C4-2B (cell line): ENCODE measurements around the gene TSPAN18.

Source experiments
- H3K27ac ChIP-seq: fragments of 450-650 bp; 2 replicates; pipeline ENCODE4 v1.5.1; 2017
- ZFX ChIP-seq: fragments of 450-650 bp; IDR thresholded peaks from 2 replicates; pipeline ENCODE4 v1.6.1; 2017
- TF ChIP-seq, protein P1 (sequence below): fragments of 450-650 bp; conservative IDR thresholded peaks from 2 replicates; pipeline ENCODE4 v1.5.1; 2017; ENCODE audit warnings: mild to moderate bottlenecking

TSPAN18 gene, protein sequence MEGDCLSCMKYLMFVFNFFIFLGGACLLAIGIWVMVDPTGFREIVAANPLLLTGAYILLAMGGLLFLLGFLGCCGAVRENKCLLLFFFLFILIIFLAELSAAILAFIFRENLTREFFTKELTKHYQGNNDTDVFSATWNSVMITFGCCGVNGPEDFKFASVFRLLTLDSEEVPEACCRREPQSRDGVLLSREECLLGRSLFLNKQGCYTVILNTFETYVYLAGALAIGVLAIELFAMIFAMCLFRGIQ

DNA sequence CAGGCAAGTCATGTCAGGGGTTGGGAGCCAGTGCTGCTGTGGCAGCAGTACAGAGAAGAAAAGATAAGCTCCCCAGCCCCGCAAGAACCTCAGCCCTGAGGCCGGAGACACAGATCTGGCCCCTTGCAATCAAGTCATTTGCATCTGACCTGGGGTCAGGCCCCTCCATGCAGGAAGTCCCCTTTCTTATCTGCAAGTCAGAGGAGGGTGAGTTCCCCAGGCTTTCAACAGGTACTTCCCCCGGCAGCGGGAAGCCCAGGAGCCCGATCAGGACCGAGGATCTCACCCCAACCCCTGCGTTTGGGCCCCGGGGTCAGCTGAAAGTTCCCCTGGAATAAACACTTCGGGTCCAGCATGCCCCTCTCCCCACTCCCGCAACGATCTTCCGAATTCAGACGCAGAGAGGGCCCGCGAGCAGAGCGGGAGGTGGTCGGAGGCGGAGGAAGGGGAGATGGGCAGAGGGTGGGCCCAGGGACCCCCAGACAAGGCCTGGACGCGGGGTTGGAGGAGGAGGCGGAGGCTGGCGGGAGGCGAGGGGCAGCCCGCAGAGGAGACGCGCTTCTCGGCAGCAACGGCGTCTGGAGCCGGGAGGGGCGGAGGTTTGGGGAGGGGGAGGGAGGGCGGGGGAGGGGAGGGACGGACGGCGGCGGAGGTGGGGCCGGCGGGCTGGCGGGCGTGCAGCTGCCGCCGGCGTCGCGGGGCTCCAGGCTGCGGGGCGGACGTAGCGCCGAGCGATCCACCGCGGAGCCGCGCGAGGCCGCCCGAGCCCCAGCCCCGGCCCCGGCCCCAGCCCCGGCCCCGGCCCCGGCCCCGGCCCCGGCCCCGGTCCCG is at the start of gene TSPAN18:
TSPAN18 (plus strand) TSS at position 680 of the 831 bp plus-strand sequence. CDS start 179,455 bp downstream, outside the sequence.
- no peak within 1 kb of the TSS for H3K27ac ChIP-seq
- no peak for TF ChIP-seq ZFX
- TF ChIP-seq, protein P1, sequence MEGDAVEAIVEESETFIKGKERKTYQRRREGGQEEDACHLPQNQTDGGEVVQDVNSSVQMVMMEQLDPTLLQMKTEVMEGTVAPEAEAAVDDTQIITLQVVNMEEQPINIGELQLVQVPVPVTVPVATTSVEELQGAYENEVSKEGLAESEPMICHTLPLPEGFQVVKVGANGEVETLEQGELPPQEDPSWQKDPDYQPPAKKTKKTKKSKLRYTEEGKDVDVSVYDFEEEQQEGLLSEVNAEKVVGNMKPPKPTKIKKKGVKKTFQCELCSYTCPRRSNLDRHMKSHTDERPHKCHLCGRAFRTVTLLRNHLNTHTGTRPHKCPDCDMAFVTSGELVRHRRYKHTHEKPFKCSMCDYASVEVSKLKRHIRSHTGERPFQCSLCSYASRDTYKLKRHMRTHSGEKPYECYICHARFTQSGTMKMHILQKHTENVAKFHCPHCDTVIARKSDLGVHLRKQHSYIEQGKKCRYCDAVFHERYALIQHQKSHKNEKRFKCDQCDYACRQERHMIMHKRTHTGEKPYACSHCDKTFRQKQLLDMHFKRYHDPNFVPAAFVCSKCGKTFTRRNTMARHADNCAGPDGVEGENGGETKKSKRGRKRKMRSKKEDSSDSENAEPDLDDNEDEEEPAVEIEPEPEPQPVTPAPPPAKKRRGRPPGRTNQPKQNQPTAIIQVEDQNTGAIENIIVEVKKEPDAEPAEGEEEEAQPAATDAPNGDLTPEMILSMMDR, result no peak

DNA sequence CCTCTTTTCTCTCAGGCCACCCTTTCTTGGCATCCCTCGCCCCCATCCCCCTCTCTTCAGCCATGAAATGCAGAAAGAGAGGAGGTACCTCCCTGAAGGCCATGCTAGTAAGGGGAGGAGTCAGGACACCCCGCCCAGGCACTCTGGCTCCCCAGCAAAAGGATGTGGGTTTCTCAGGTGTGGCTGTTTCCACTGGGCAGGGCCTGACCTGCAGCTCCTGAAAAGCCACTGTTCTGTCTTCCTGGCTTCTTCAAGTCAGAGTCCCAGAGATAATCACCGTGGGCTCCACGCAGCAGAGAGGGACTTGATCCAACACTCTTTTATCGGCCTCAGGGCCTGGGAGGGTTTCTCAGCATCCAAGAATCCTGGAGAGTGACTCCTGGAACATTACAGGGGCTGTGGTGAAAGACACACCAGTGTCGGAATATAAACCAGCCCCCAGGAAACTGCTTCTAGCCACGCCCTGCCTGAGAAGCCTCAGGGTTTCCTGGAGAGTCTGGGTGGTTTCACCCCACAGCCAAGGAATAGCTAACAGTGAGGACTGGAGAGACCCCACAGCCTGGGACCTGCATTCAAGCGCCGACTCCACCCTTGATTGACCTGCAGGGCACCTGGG is 45.7 kb upstream of the TSPAN18 start:
- no peak overlapping the region for H3K27ac ChIP-seq
- no peak for TF ChIP-seq ZFX
- TF ChIP-seq, protein P1, result no peak

DNA sequence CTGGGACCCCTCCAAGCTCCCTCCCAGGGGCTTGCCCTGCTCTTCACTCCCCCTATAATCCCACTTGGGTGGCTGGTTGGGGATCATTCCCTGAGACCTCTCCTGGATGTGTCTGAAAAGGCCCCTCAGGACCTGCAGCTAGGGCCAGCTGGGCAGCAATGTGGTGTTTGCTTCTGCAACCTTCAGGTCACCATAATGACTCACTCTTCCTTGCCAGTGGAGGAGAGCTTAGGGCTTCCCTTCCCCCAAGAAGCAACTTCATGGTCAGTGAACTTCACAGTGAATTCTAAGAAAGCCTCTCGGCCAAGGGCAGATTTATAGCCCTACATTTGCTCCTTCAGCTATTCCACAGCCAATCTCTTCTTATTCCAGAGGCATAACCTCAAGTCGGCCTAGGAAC is 45.1 kb upstream of the TSPAN18 start:
- TF ChIP-seq, protein P1, result no peak
- no peak for TF ChIP-seq ZFX
- no peak overlapping the region for H3K27ac ChIP-seq

DNA sequence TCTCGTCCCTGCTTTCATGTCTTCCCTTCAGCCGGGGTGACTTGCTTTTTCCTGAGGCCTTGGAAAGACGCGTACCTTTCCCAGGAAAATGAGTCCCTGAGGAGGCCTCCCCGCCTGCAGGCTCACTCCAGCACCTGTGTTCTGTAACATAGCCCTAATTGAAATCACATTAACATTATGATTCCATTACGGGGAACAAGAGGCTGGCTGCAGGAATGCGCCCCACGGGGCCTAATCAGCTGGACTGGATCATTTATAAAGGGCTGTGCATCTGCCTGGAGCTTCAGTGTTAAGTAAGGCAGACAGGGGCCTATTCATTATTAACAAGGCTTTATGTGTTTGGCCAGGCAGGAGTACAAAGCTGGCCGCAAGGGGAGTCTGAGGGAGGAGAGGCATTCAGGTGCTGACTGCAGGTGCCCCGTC is 41.9 kb upstream of the TSPAN18 start:
- H3K27ac ChIP-seq, result no peak overlapping the region
- TF ChIP-seq, protein P1, result no peak
- TF ChIP-seq ZFX, result no peak

DNA sequence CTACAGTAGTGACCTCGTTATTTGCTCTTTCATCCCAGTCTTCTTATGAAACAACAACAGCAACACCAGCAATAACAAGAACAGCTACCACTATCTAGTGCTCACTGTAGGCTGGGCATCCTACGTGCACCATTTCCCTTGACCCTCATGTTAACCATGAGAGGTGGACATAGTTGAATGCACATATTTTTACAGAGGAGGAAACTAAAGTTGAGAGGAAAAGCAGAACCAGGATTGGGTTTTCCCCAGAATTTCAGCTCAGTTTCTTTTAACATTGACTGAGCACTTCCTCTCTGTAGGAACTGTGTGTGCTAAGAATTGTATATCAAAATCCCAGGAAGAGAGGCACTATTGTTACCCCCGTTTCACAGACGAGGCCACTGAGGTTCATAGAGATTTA is 39.4 kb upstream of the TSPAN18 start:
- H3K27ac ChIP-seq, result no peak overlapping the region
- TF ChIP-seq, protein P1, result no peak
- TF ChIP-seq ZFX, result no peak

DNA sequence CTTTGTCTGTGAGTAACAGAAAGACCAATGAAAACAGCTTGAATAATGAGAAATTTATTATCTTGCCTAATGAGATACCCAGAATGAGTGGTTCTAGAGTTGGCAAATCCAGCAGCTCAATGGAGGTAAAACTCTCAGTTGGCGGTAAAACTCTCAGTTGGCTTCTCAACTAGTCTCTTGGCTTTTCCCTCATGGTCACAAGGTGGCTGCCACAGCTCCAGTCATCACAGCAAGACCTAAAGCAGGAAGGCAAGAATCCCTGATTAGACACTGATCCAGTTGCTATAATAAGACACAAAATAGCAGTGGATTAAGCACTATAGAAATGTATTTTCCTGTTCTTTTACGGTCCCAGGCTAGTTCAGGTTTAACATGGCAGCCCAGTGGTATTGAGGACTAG is 37.5 kb upstream of the TSPAN18 start:
- H3K27ac ChIP-seq, result no peak overlapping the region
- no peak for TF ChIP-seq ZFX
- TF ChIP-seq, protein P1, result no peak

DNA sequence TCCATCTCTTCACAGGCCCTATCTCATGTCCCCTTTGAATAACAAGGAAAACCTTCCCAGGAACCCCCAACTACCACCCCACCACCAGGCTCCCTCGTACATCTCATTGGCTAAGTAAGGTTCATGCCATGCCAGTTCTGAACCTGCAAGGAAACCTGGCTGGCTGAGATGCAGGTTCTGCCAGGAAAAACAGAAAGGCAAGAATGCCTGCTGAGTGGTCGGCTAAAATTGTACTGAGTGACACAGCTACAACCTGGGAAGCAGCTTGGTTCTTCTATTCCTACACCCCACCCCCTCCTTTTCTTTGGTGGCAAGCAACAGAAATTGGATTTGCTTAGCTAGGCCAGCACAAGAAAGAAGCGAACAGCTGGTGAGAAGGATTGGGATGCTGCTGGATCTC is 36.1 kb upstream of the TSPAN18 start:
- TF ChIP-seq, protein P1, result no peak
- TF ChIP-seq ZFX, result no peak
- no peak overlapping the region for H3K27ac ChIP-seq
